ENCODE data around the gene JMJD6. TPM values are rescaled to one million over a fixed set of nuclear protein-coding genes. Genes with fewer than 3 reads are reported as not detected.
"Not testable (repeated sequence)": the region's sequence is repeated elsewhere in the genome, so short reads cannot be mapped to it uniquely, and the experiment has no call there.

The JMJD6 gene
- total RNA-seq, 2 donors from 2014 or later, result 17.7 to 40.5 TPM

GRCh38 chr17:76725580-76726230 is 701 bp downstream of the JMJD6 start:
- WGBS, result 3% methylated on average over 23 of the region's 38 CpGs
- no peak for TF ChIP-seq CTCF (IDR thresholded peaks at IDR 0.05)
- peak; percentile 43 for TF ChIP-seq POLR2A (IDR thresholded peaks at IDR 0.05)
- TF ChIP-seq POLR2AphosphoS5 (IDR thresholded peaks at IDR 0.05), result peak; percentile 62
- Histone ChIP-seq H3K4me3 (peak overlapping the region; percentile 94 to 98), H3K4me1 (replicated peaks) (peaks cover 21% of the 10 kb centered on the region), H3K36me3 (peaks cover 8 to 13% of the 10 kb centered on the region in 2 donors), H3K27me3 (replicated peaks; ENCODE audit: insufficient read depth) (no peaks in the 10 kb centered on the region), H3K27ac (peak overlapping the region; percentile 99 to 100), H3K9me3 (no peaks in the 10 kb centered on the region)
- DNase-seq (ENCODE audit: low spot score), result peak; percentile 74
- intact Hi-C loops (cut with DNase I), result loop anchor here (1.0 to 5.0 kb wide), 2 partner anchors 16 to 38 kb away; no protein-coding TSS in a partner anchor

- DNase-seq (ENCODE audit: low spot score), result no peak
- Histone ChIP-seq H3K36me3 (peaks cover 21 to 22% of the 10 kb centered on the region in 2 donors), H3K27ac (no peak overlapping the region), H3K4me3 (no peak overlapping the region), H3K9me3 (no peaks in the 10 kb centered on the region), H3K4me1 (replicated peaks) (peaks cover 21% of the 10 kb centered on the region), H3K27me3 (replicated peaks; ENCODE audit: insufficient read depth) (no peaks in the 10 kb centered on the region)
- no peak for TF ChIP-seq POLR2AphosphoS5 (IDR thresholded peaks at IDR 0.05)
- no peak for TF ChIP-seq POLR2A (IDR thresholded peaks at IDR 0.05)
- TF ChIP-seq CTCF (IDR thresholded peaks at IDR 0.05), result no peak
- intact Hi-C loops (cut with DNase I), result no loop called here
- 95% methylated on average over 9 of the region's 9 CpGs for WGBS
Observed at GRCh38 chr17:76723812-76724211, 2.6 kb downstream of the JMJD6 start.

GRCh38 chr17:76722977-76723376 is 3.4 kb downstream of the JMJD6 start:
- H3K4me3 ChIP-seq; H3K27ac ChIP-seq; H3K27me3 ChIP-seq (replicated peaks; ENCODE audit: insufficient read depth); H3K9me3 ChIP-seq; intact Hi-C loops (cut with DNase I); DNase-seq (ENCODE audit: low spot score): not testable (repeated sequence)
- H3K36me3 ChIP-seq, result peaks cover 21 to 22% of the 10 kb centered on the region in 2 donors
- WGBS, result 94% methylated on average over 8 of the region's 8 CpGs
- H3K4me1 ChIP-seq (replicated peaks), result peaks cover 19% of the 10 kb centered on the region

- Histone ChIP-seq H3K27ac (no peak overlapping the region), H3K4me1 (replicated peaks) (peaks cover 12% of the 10 kb centered on the region), H3K9me3 (no peaks in the 10 kb centered on the region), H3K27me3 (replicated peaks; ENCODE audit: insufficient read depth) (no peaks in the 10 kb centered on the region), H3K4me3 (no peak overlapping the region), H3K36me3 (peaks cover 22 to 24% of the 10 kb centered on the region in 2 donors)
- intact Hi-C loops (cut with DNase I), result no loop called here
- WGBS, result 95% methylated on average over 8 of the region's 8 CpGs
- no peak for DNase-seq (ENCODE audit: low spot score)
- TF ChIP-seq POLR2AphosphoS5 (IDR thresholded peaks at IDR 0.05) (no peak), CTCF (IDR thresholded peaks at IDR 0.05) (no peak), POLR2A (IDR thresholded peaks at IDR 0.05) (no peak)
Observed at GRCh38 chr17:76722279-76722678, 4.1 kb downstream of the JMJD6 start.

- intact Hi-C loops (cut with DNase I), result no loop called here
- DNase-seq (ENCODE audit: low spot score), result no peak
- TF ChIP-seq POLR2AphosphoS5 (IDR thresholded peaks at IDR 0.05), result no peak
- TF ChIP-seq POLR2A (IDR thresholded peaks at IDR 0.05), result no peak
- TF ChIP-seq CTCF (IDR thresholded peaks at IDR 0.05), result no peak
- no peaks in the 10 kb centered on the region for H3K27me3 ChIP-seq (replicated peaks; ENCODE audit: insufficient read depth)
- H3K9me3 ChIP-seq, result no peaks in the 10 kb centered on the region
- 88% methylated on average over 10 of the region's 10 CpGs for WGBS
- H3K36me3 ChIP-seq, result peaks cover 22 to 26% of the 10 kb centered on the region in 2 donors
- H3K27ac ChIP-seq, result no peak overlapping the region
- H3K4me1 ChIP-seq (replicated peaks), result peaks cover 12% of the 10 kb centered on the region
- no peak overlapping the region for H3K4me3 ChIP-seq
Observed at GRCh38 chr17:76721463-76721862, 4.9 kb downstream of the JMJD6 start.
